Peyer's patch (tissue), 4 donors: Measurements from ENCODE around the gene RARB.

Experiments used
- POLR2A ChIP-seq, 2 donors: fragments of 450-650 bp; IDR thresholded peaks; one replicate each; pipeline ENCODE4 v1.5.1; 2017; ENCODE audit warnings: antibody characterized with exemption in 2 of 2, mild to moderate bottlenecking in 2 of 2, moderate library complexity in 2 of 2
- TF ChIP-seq, protein P1 (sequence below), 6 experiments: fragments of 450-650 bp in 4 of 6; fragments of 200-600 bp in 2 of 6; sonication (generic) in 1 of 6; IDR thresholded peaks; one replicate each; pipeline ENCODE4 v1.5.1; 2017 to 2019; ENCODE audit warnings: antibody characterized with exemption in 6 of 6, mild to moderate bottlenecking in 3 of 6, moderate library complexity in 1 of 6

DNA sequence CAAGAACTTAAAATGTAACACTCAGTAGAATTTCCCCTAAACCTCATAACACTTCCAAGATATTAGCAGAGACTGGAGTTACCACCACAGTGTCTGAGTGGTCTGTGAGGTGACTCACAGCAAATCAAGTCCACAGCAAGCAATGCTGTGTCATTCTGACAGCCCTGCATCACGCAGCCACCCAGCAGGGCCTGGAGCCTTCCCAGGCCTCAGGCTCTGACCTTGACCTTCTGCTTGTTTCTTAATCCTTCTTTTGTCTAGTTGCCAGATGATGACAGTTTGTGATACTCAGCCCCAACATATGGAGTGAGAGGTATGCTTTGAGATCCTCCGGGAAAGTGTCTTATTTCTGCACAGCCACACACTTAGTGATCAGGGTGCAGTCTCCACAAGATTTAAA, 154.2 kb downstream of the RARB start:
- TF ChIP-seq, protein P1, sequence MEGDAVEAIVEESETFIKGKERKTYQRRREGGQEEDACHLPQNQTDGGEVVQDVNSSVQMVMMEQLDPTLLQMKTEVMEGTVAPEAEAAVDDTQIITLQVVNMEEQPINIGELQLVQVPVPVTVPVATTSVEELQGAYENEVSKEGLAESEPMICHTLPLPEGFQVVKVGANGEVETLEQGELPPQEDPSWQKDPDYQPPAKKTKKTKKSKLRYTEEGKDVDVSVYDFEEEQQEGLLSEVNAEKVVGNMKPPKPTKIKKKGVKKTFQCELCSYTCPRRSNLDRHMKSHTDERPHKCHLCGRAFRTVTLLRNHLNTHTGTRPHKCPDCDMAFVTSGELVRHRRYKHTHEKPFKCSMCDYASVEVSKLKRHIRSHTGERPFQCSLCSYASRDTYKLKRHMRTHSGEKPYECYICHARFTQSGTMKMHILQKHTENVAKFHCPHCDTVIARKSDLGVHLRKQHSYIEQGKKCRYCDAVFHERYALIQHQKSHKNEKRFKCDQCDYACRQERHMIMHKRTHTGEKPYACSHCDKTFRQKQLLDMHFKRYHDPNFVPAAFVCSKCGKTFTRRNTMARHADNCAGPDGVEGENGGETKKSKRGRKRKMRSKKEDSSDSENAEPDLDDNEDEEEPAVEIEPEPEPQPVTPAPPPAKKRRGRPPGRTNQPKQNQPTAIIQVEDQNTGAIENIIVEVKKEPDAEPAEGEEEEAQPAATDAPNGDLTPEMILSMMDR (IDR thresholded peaks at IDR 0.05) = no peak
- TF ChIP-seq POLR2A (IDR thresholded peaks at IDR 0.05) = no peak
